ENCODE measurements around the gene PKP2.
"Not testable (repeated sequence)": the region's sequence is repeated elsewhere in the genome, so short reads cannot be mapped to it uniquely, and the experiment has no call there.

Gene PKP2

GRCh38 chr12:32874078-32874477, 22.5 kb downstream of the PKP2 start:
- Histone ChIP-seq H3K4me3 (ENCODE audit: low read length) (no peak overlapping the region), H3K4me1 (ENCODE audit: control insufficient read depth, low read length) (no peaks in the 10 kb centered on the region), H4K20me1 (ENCODE audit: control insufficient read depth, insufficient read depth, low read depth, low read length) (no peaks in the 10 kb centered on the region), H3K27ac (ENCODE audit: low read depth, low read length) (no peak overlapping the region), H3K9me2 (replicated peaks; ENCODE audit: control insufficient read depth, low read length) (no peaks in the 10 kb centered on the region), H3K36me3 (ENCODE audit: control insufficient read depth, low read length) (no peaks in the 10 kb centered on the region), H3K9me3 (ENCODE audit: control insufficient read depth, insufficient read depth, low read length) (no peaks in the 10 kb centered on the region), H3F3A (ENCODE audit: control insufficient read depth, insufficient read depth) (no peaks in the 10 kb centered on the region), H3K79me2 (ENCODE audit: control insufficient read depth, low read length) (no peaks in the 10 kb centered on the region), H3K4me2 (ENCODE audit: low read length) (no peak overlapping the region), H3K27me3 (ENCODE audit: control insufficient read depth, low read length) (no peaks in the 10 kb centered on the region)
- TF ChIP-seq CTCF (IDR thresholded peaks at IDR 0.05; ENCODE audit: low read depth, low read length, poor library complexity, severe bottlenecking) (no peak), EZH2phosphoT487 (IDR thresholded peaks at IDR 0.05; ENCODE audit: borderline replicate concordance, low read length) (no peak)

- not testable (repeated sequence) for H3K9me2 ChIP-seq (replicated peaks; ENCODE audit: control insufficient read depth, low read length); H3K4me1 ChIP-seq (ENCODE audit: control insufficient read depth, low read length); H3K79me2 ChIP-seq (ENCODE audit: control insufficient read depth, low read length); H3K27ac ChIP-seq (ENCODE audit: low read depth, low read length); H3K4me2 ChIP-seq (ENCODE audit: low read length); H3K4me3 ChIP-seq (ENCODE audit: low read length); H4K20me1 ChIP-seq (ENCODE audit: control insufficient read depth, insufficient read depth, low read depth, low read length); H3K36me3 ChIP-seq (ENCODE audit: control insufficient read depth, low read length); H3F3A ChIP-seq (ENCODE audit: control insufficient read depth, insufficient read depth); H3K9me3 ChIP-seq (ENCODE audit: control insufficient read depth, insufficient read depth, low read length); H3K27me3 ChIP-seq (ENCODE audit: control insufficient read depth, low read length)
These were observed 24.2 kb downstream of the PKP2 start for GRCh38 chr12:32872416-32872815.

- no peak overlapping the region for H3K4me2 ChIP-seq (ENCODE audit: low read length)
- no peaks in the 10 kb centered on the region for H3K79me2 ChIP-seq (ENCODE audit: control insufficient read depth, low read length)
These were observed 25.9 kb downstream of the PKP2 start for GRCh38 chr12:32870716-32871115.

GRCh38 chr12:32868885-32869284, 27.7 kb downstream of the PKP2 start:
- Histone ChIP-seq H3K9me3 (ENCODE audit: control insufficient read depth, insufficient read depth, low read length) (no peaks in the 10 kb centered on the region), H3K79me2 (ENCODE audit: control insufficient read depth, low read length) (no peaks in the 10 kb centered on the region), H3K27me3 (ENCODE audit: control insufficient read depth, low read length) (no peaks in the 10 kb centered on the region), H3K4me2 (ENCODE audit: low read length) (no peak overlapping the region), H3K4me1 (ENCODE audit: control insufficient read depth, low read length) (no peaks in the 10 kb centered on the region), H3K4me3 (ENCODE audit: low read length) (no peak overlapping the region), H4K20me1 (ENCODE audit: control insufficient read depth, insufficient read depth, low read depth, low read length) (no peaks in the 10 kb centered on the region), H3K9me2 (replicated peaks; ENCODE audit: control insufficient read depth, low read length) (no peaks in the 10 kb centered on the region), H3F3A (ENCODE audit: control insufficient read depth, insufficient read depth) (no peaks in the 10 kb centered on the region), H3K27ac (ENCODE audit: low read depth, low read length) (no peak overlapping the region), H3K36me3 (ENCODE audit: control insufficient read depth, low read length) (no peaks in the 10 kb centered on the region)
- TF ChIP-seq EZH2phosphoT487 (IDR thresholded peaks at IDR 0.05; ENCODE audit: borderline replicate concordance, low read length) (no peak), CTCF (IDR thresholded peaks at IDR 0.05; ENCODE audit: low read depth, low read length, poor library complexity, severe bottlenecking) (no peak)

More at GRCh38 chr12:32870716-32871115, 25.9 kb downstream of the PKP2 start:
- TF ChIP-seq CTCF (IDR thresholded peaks at IDR 0.05; ENCODE audit: low read depth, low read length, poor library complexity, severe bottlenecking) (no peak), EZH2phosphoT487 (IDR thresholded peaks at IDR 0.05; ENCODE audit: borderline replicate concordance, low read length) (no peak)
- Histone ChIP-seq H3K9me3 (ENCODE audit: control insufficient read depth, insufficient read depth, low read length) (no peaks in the 10 kb centered on the region), H3K4me3 (ENCODE audit: low read length) (no peak overlapping the region), H3K4me1 (ENCODE audit: control insufficient read depth, low read length) (no peaks in the 10 kb centered on the region), H3K9me2 (replicated peaks; ENCODE audit: control insufficient read depth, low read length) (no peaks in the 10 kb centered on the region), H3F3A (ENCODE audit: control insufficient read depth, insufficient read depth) (no peaks in the 10 kb centered on the region), H3K36me3 (ENCODE audit: control insufficient read depth, low read length) (no peaks in the 10 kb centered on the region), H3K27me3 (ENCODE audit: control insufficient read depth, low read length) (no peaks in the 10 kb centered on the region), H3K27ac (ENCODE audit: low read depth, low read length) (no peak overlapping the region), H4K20me1 (ENCODE audit: control insufficient read depth, insufficient read depth, low read depth, low read length) (no peaks in the 10 kb centered on the region)
